ENCODE measurements around the gene IQSEC1. TPM values are rescaled to one million over a fixed set of nuclear protein-coding genes. Genes with fewer than 3 reads are reported as not detected.

IQSEC1 gene
- total and polyA plus RNA-seq, 2 experiments from 2014 or later = 21.2 to 24.7 TPM

- peak overlapping the region; percentile 46 for H3K27ac ChIP-seq
- H3K4me1 ChIP-seq (ENCODE audit: insufficient read depth) = peaks cover 23% of the 10 kb centered on the region
- no peak overlapping the region for H2AFZ ChIP-seq
- no peaks in the 10 kb centered on the region for H3K9me3 ChIP-seq (ENCODE audit: low read depth)
- peaks cover 92% of the 10 kb centered on the region for H3K79me2 ChIP-seq
- TF ChIP-seq EZH2phosphoT487 (IDR thresholded peaks at IDR 0.05; ENCODE audit: low read depth, severe bottlenecking, unreplicated experiment) = no peak
- TF ChIP-seq CTCF (IDR thresholded peaks at IDR 0.05; ENCODE audit: poor library complexity) = no peak
- TF ChIP-seq EZH2 (IDR thresholded peaks at IDR 0.05; ENCODE audit: borderline replicate concordance) = no peak
- peak; percentile 49 for DNase-seq (ENCODE audit: low spot score)
- H3K9me2 ChIP-seq (replicated peaks; ENCODE audit: insufficient read depth) = no peaks in the 10 kb centered on the region
- no peaks in the 10 kb centered on the region for H3K36me3 ChIP-seq (replicated peaks; ENCODE audit: insufficient read depth, low read depth)
- no peaks in the 10 kb centered on the region for H3K27me3 ChIP-seq
- peak overlapping the region; percentile 29 for H3K4me2 ChIP-seq
- WGBS (ENCODE audit: low lambda C conversion rate, missing lambda C conversion rate) = 75% methylated on average over 14 of the region's 14 CpGs
- peaks cover 48% of the 10 kb centered on the region for H4K20me1 ChIP-seq (ENCODE audit: insufficient read depth, poor library complexity, severe bottlenecking)
- no peak overlapping the region for H3K4me3 ChIP-seq
Observed at GRCh38 chr3:12954891-12955650, 118.2 kb downstream of the IQSEC1 start.

GRCh38 chr3:12954180-12954579 lies 119.0 kb downstream of the IQSEC1 start:
- Histone ChIP-seq H3K9me2 (replicated peaks; ENCODE audit: insufficient read depth) (no peaks in the 10 kb centered on the region), H3K27ac (no peak overlapping the region), H3K79me2 (peaks cover 92% of the 10 kb centered on the region), H3K9me3 (ENCODE audit: low read depth) (no peaks in the 10 kb centered on the region), H4K20me1 (ENCODE audit: insufficient read depth, poor library complexity, severe bottlenecking) (peaks cover 51% of the 10 kb centered on the region), H3K27me3 (no peaks in the 10 kb centered on the region), H3K4me2 (no peak overlapping the region), H3K36me3 (replicated peaks; ENCODE audit: insufficient read depth, low read depth) (no peaks in the 10 kb centered on the region), H2AFZ (no peak overlapping the region), H3K4me3 (no peak overlapping the region), H3K4me1 (ENCODE audit: insufficient read depth) (peaks cover 23% of the 10 kb centered on the region)
- DNase-seq (ENCODE audit: low spot score) = no peak
- TF ChIP-seq EZH2 (IDR thresholded peaks at IDR 0.05; ENCODE audit: borderline replicate concordance) = no peak
- no peak for TF ChIP-seq CTCF (IDR thresholded peaks at IDR 0.05; ENCODE audit: poor library complexity)
- TF ChIP-seq EZH2phosphoT487 (IDR thresholded peaks at IDR 0.05; ENCODE audit: low read depth, severe bottlenecking, unreplicated experiment) = no peak
- 84% methylated on average over 6 of the region's 6 CpGs for WGBS (ENCODE audit: low lambda C conversion rate, missing lambda C conversion rate)

- DNase-seq (ENCODE audit: low spot score) = no peak
- H3K27ac ChIP-seq = no peak overlapping the region
- H4K20me1 ChIP-seq (ENCODE audit: insufficient read depth, poor library complexity, severe bottlenecking) = peaks cover 51% of the 10 kb centered on the region
Observed at GRCh38 chr3:12953201-12953995, 119.8 kb downstream of the IQSEC1 start.

More at GRCh38 chr3:12953201-12953995, 119.8 kb downstream of the IQSEC1 start:
- H3K36me3 ChIP-seq (replicated peaks; ENCODE audit: insufficient read depth, low read depth) = no peaks in the 10 kb centered on the region
- H3K4me2 ChIP-seq = no peak overlapping the region
- H2AFZ ChIP-seq = no peak overlapping the region
- no peak overlapping the region for H3K4me3 ChIP-seq
- peaks cover 28% of the 10 kb centered on the region for H3K4me1 ChIP-seq (ENCODE audit: insufficient read depth)
- TF ChIP-seq EZH2 (IDR thresholded peaks at IDR 0.05; ENCODE audit: borderline replicate concordance) (no peak), EZH2phosphoT487 (IDR thresholded peaks at IDR 0.05; ENCODE audit: low read depth, severe bottlenecking, unreplicated experiment) (no peak), CTCF (IDR thresholded peaks at IDR 0.05; ENCODE audit: poor library complexity) (no peak)
- 95% methylated on average over 25 of the region's 26 CpGs for WGBS (ENCODE audit: low lambda C conversion rate, missing lambda C conversion rate)
- peaks cover 92% of the 10 kb centered on the region for H3K79me2 ChIP-seq
- no peaks in the 10 kb centered on the region for H3K9me3 ChIP-seq (ENCODE audit: low read depth)
- no peaks in the 10 kb centered on the region for H3K27me3 ChIP-seq
- H3K9me2 ChIP-seq (replicated peaks; ENCODE audit: insufficient read depth) = no peaks in the 10 kb centered on the region

Measured in hepatocyte (in vitro differentiated cells).